H1 (cell line): ENCODE measurements around the gene BAZ2B. TPM values are rescaled to one million over a fixed set of nuclear protein-coding genes. Genes with fewer than 3 reads are reported as not detected.

Experiments used
- CTCF ChIA-PET: fragments of 300-600 bp; sonication (Branson Sonifier 250); formaldehyde crosslinking; loops from one replicate; lab custom pipeline; 2021; ENCODE audit not compliant: partially characterized antibody; lab: Charles Lee
- POLR2A ChIA-PET: fragments of 300-600 bp; sonication (Branson Sonifier 250); formaldehyde crosslinking; loops from one replicate; lab custom pipeline; 2021; ENCODE audit warnings: inconsistent platforms; ENCODE audit not compliant: partially characterized antibody; lab: Charles Lee
- DNase-seq, 2 experiments: peaks; one replicate each; pipeline versions ENCODE4 v3.0.0 to v3.0.0-alpha.2; 2010 to 2022; ENCODE audit warnings: low spot score in 2 of 2, low read depth in 1 of 2, mixed read lengths in 1 of 2
- FAIRE-seq: peaks from 2 replicates; lab custom pipeline; 2011; peaks lifted over from hg19 to GRCh38; lab: Jason Lieb, UNC
- H2AFZ ChIP-seq: 2 replicates; pipeline ENCODE4 v1.8.1; 2012; ENCODE audit warnings: low read length, inconsistent platforms
- H2AK5ac ChIP-seq: 2 replicates; pipeline ENCODE4 v1.6.1; 2013; ENCODE audit warnings: low read depth, low read length
- H2BK120ac ChIP-seq: replicated peaks from 2 replicates; pipeline ENCODE3; 2013; ENCODE audit warnings: low read depth, low read length, inconsistent platforms
- H2BK12ac ChIP-seq: 2 replicates; pipeline ENCODE4 v1.6.1; 2013; ENCODE audit warnings: low read depth, low read length
- H2BK15ac ChIP-seq: 2 replicates; pipeline ENCODE4 v1.6.1; 2013; ENCODE audit warnings: low read length
- H2BK20ac ChIP-seq: 2 replicates; pipeline ENCODE4 v1.6.1; 2013; ENCODE audit warnings: low read length
- H2BK5ac ChIP-seq: 2 replicates; pipeline ENCODE4 v1.6.1; 2013; ENCODE audit warnings: low read depth, low read length
- H3K14ac ChIP-seq: 2 replicates; pipeline ENCODE4 v1.6.1; 2013; ENCODE audit warnings: inconsistent platforms; ENCODE audit not compliant: insufficient read length
- H3K18ac ChIP-seq: 2 replicates; pipeline ENCODE4 v1.6.1; 2013; ENCODE audit warnings: low read length; ENCODE audit errors: extremely low read depth
- H3K23ac ChIP-seq: 2 replicates; pipeline ENCODE4 v1.6.1; 2013; ENCODE audit warnings: inconsistent platforms; ENCODE audit not compliant: insufficient read length
- H3K23me2 ChIP-seq: 2 replicates; pipeline ENCODE4 v1.6.1; 2013; ENCODE audit warnings: low read depth, low read length
- H3K27ac ChIP-seq: 2 replicates; pipeline ENCODE4 v1.6.1; 2011; ENCODE audit warnings: low read depth, low read length, inconsistent platforms
- H3K27me3 ChIP-seq, 4 experiments: replicated peaks in 1 of 4; 1 replicate in 1 of 4; 2 replicates in 3 of 4; pipeline versions ENCODE4 v1.6.1 to v1.8.1; 2011 to 2013; ENCODE audit warnings: low read length in 3 of 4, mild to moderate bottlenecking in 3 of 4, inconsistent platforms in 2 of 4, mixed read lengths in 2 of 4, moderate library complexity in 1 of 4; ENCODE audit not compliant: control insufficient read depth in 3 of 4, insufficient read depth in 3 of 4; ENCODE audit errors: extremely low read depth in 1 of 4
- H3K36me3 ChIP-seq, 4 experiments: 2 replicates each; pipeline versions ENCODE4 v1.6.1 to v1.8.1; 2011 to 2013; ENCODE audit warnings: mild to moderate bottlenecking in 4 of 4, low read length in 3 of 4, moderate library complexity in 2 of 4, control low read depth in 1 of 4, inconsistent platforms in 1 of 4; ENCODE audit not compliant: insufficient read depth in 4 of 4, control insufficient read depth in 2 of 4
- H3K4ac ChIP-seq: replicated peaks from 2 replicates; pipeline ENCODE3; 2013; ENCODE audit warnings: low read length, low read depth, mixed read lengths, inconsistent platforms; ENCODE audit not compliant: insufficient read length
- H3K4me1 ChIP-seq, 4 experiments: replicated peaks in 1 of 4; 1 replicate in 1 of 4; 2 replicates in 3 of 4; pipeline versions ENCODE4 v1.6.1 to v1.8.1; 2011 to 2013; ENCODE audit warnings: low read length in 3 of 4, inconsistent platforms in 2 of 4, mixed read lengths in 1 of 4; ENCODE audit not compliant: insufficient read depth in 4 of 4, control insufficient read depth in 3 of 4
- H3K4me2 ChIP-seq, 2 experiments: 2 replicates each; pipeline versions ENCODE4 v1.6.1 to v1.8.1; 2011 to 2013; ENCODE audit warnings: low read depth in 2 of 2, low read length in 2 of 2, control low read depth in 1 of 2, inconsistent platforms in 1 of 2, mild to moderate bottlenecking in 1 of 2; ENCODE audit not compliant: insufficient read depth in 1 of 2
- H3K4me3 ChIP-seq, 4 experiments: fragments of 200-600, 300-600 bp in 1 of 4; sonication (generic), shearing (Covaris generic), sonication (Bioruptor Twin) in 1 of 4; 2 replicates each; pipeline versions ENCODE4 v1.5.1 to v1.8.1; 2011 to 2016; ENCODE audit warnings: low read length in 4 of 4, low read depth in 3 of 4, control low read depth in 2 of 4, inconsistent platforms in 2 of 4, mild to moderate bottlenecking in 2 of 4, mixed read lengths in 1 of 4, moderate library complexity in 1 of 4; ENCODE audit not compliant: insufficient read depth in 2 of 4; ENCODE audit errors: extremely low read depth in 1 of 4
- H3K56ac ChIP-seq: replicated peaks from 2 replicates; pipeline ENCODE3; 2013; ENCODE audit warnings: low read depth, mild to moderate bottlenecking, mixed read lengths, low read length, inconsistent platforms; ENCODE audit not compliant: insufficient read length
- H3K79me1 ChIP-seq: 2 replicates; pipeline ENCODE4 v1.6.1; 2013; ENCODE audit warnings: low read depth, low read length, control low read depth
- H3K79me2 ChIP-seq, 2 experiments: 2 replicates each; pipeline versions ENCODE4 v1.6.1 to v1.8.1; 2012 to 2013; ENCODE audit warnings: low read length in 2 of 2, mild to moderate bottlenecking in 2 of 2, inconsistent platforms in 1 of 2; ENCODE audit not compliant: insufficient read depth in 2 of 2, control insufficient read depth in 1 of 2
- H3K9ac ChIP-seq, 4 experiments: replicated peaks in 1 of 4; 1 replicate in 1 of 4; 2 replicates in 3 of 4; pipeline versions ENCODE4 v1.6.1 to v1.8.1; 2011 to 2013; ENCODE audit warnings: low read depth in 3 of 4, low read length in 3 of 4, control low read depth in 2 of 4, mild to moderate bottlenecking in 2 of 4, moderate library complexity in 2 of 4, inconsistent platforms in 1 of 4; ENCODE audit errors: extremely low read depth in 1 of 4
- H3K9me3 ChIP-seq, 2 experiments: 2 replicates each; pipeline versions ENCODE4 v1.6.1 to v1.8.1; 2012 to 2013; ENCODE audit warnings: mild to moderate bottlenecking in 2 of 2, moderate library complexity in 2 of 2, control low read depth in 1 of 2, inconsistent platforms in 1 of 2, low read depth in 1 of 2, low read length in 1 of 2, mixed read lengths in 1 of 2; ENCODE audit not compliant: insufficient read depth in 2 of 2
- H4K20me1 ChIP-seq, 2 experiments: replicated peaks in 1 of 2; 2 replicates each; pipeline versions ENCODE3 to v1.8.1; 2011 to 2013; ENCODE audit warnings: inconsistent platforms in 2 of 2, low read length in 2 of 2, mild to moderate bottlenecking in 1 of 2; ENCODE audit not compliant: insufficient read depth in 2 of 2, control insufficient read depth in 1 of 2
- H4K5ac ChIP-seq: 2 replicates; pipeline ENCODE4 v1.6.1; 2013; ENCODE audit warnings: low read length, low read depth, mixed read lengths, inconsistent platforms; ENCODE audit not compliant: insufficient read length
- H4K8ac ChIP-seq: 2 replicates; pipeline ENCODE4 v1.8.0; 2013; ENCODE audit warnings: mild to moderate bottlenecking, moderate library complexity, low read length, inconsistent platforms; ENCODE audit not compliant: insufficient read depth; ENCODE audit errors: extremely low read depth
- H4K91ac ChIP-seq: replicated peaks from 2 replicates; pipeline ENCODE3; 2013; ENCODE audit warnings: low read length, mixed read lengths, inconsistent platforms; ENCODE audit not compliant: insufficient read length
- BACH1 ChIP-seq: IDR thresholded peaks from 2 replicates; pipeline ENCODE4 v1.6.1; 2012; ENCODE audit warnings: low read length, improper control_type of control experiment
- HDAC2 ChIP-seq, 2 experiments: fragments of 300-600 bp in 1 of 2; sonication (generic) in 1 of 2; IDR thresholded peaks; 2 replicates each; pipeline ENCODE4 v1.6.1; 2011 to 2012; ENCODE audit warnings: low read depth in 2 of 2, low read length in 2 of 2, mild to moderate bottlenecking in 2 of 2, moderate library complexity in 2 of 2, borderline replicate concordance in 1 of 2, inconsistent platforms in 1 of 2
- TBP ChIP-seq: IDR thresholded peaks from 2 replicates; pipeline ENCODE4 v1.6.1; 2011; ENCODE audit warnings: low read depth, low read length, improper control_type of control experiment
- ZNF274 ChIP-seq: IDR thresholded peaks from 2 replicates; pipeline ENCODE4 v1.7.0; 2012; ENCODE audit warnings: low read length, borderline replicate concordance; ENCODE audit errors: extremely low read depth
- WGBS, 2 experiments: shearing (Covaris generic) in 1 of 2; methylation state at CpG; one replicate each; pipeline versions ENCODE4 v1.1.6 to v1.1.7; 2013 to 2015; ENCODE audit warnings: low lambda C conversion rate in 2 of 2, mixed read lengths in 2 of 2, inconsistent platforms in 1 of 2, low coverage in 1 of 2, missing lambda C conversion rate in 1 of 2; ENCODE audit not compliant: insufficient replicate concordance in 2 of 2, insufficient coverage in 1 of 2, insufficient read length in 1 of 2; ENCODE audit errors: extremely low coverage in 1 of 2, missing lambda C conversion rate in 1 of 2; 5-methylcytosine and 5-hydroxymethylcytosine counted together
- polyA plus RNA-seq, 7 experiments: library from polyadenylated mRNA; depleted of rRNA in 3 of 7; stranded (reverse) in 5 of 7; unstranded in 2 of 7; fragments of >200 nt in 5 of 7; fragments of 200-250 nt in 2 of 7; gene quantifications; 1 replicate in 5 of 7; 2 replicates in 1 of 7; 4 replicates in 1 of 7; pipeline versions ENCODE4 v1.2.1 to v1.2.3, GENCODE V29; 2011 to 2013; ENCODE audit warnings: missing spikeins in 2 of 7, mixed read lengths in 2 of 7
- total RNA-seq: library from RNA; stranded (reverse); fragmentation: NEBNext Ultra II Directional; extraction: Animal tissue kit (Norgen Biotek cat#: 25700); gene quantifications from 2 replicates; pipeline ENCODE4 v1.2.1, GENCODE V29; 2021

Gene BAZ2B
- total and polyA plus RNA-seq, 2 of the 8 experiments (the other 6 are each of a cell fraction or from before 2014, with no cell fraction given), result 15.2 to 46.3 TPM

DNA sequence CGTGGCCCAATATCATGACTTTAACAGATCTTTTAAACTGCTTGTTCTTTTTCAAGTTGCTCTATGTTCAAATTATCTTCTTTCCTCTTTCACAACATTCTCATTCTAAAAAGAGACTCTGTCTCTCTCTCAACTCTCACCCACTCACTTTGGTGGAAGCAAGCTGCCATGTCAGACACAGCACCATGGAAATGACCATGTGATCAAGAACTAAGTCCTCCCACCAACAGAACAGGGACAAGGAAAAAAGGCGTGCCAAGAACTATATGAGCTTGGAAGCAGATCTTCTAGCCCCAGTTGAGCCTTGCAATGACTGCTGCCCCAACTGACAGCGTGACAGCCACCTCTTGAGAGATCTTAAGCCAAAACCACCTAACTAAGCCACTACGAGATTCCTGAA lies 23.9 kb downstream of the BAZ2B start:
- CTCF ChIA-PET, result interaction anchor here (0.7 kb wide), 1 partner anchor 472 kb away, joined by 7 read pairs; no protein-coding TSS in a partner anchor
- H3K36me3 ChIP-seq, result no peaks in the 10 kb centered on the region
- H3K14ac ChIP-seq, result no peak overlapping the region
- no peak overlapping the region for H4K5ac ChIP-seq
- no peak overlapping the region for H3K27ac ChIP-seq
- no peak overlapping the region for H3K56ac ChIP-seq
- peaks cover 0 to 1% (median 0%) of the 10 kb centered on the region in 4 experiments; a peak in 1 of 7 replicates for H3K27me3 ChIP-seq
- peaks cover 0 to 77% of the 10 kb centered on the region in 2 experiments; a peak in 2 of 4 replicates for H3K79me2 ChIP-seq
- peaks cover 2 to 3% of the 10 kb centered on the region in 2 experiments for H4K20me1 ChIP-seq
- H2BK12ac ChIP-seq, result no peak overlapping the region
- H3K4me3 ChIP-seq, result no peak overlapping the region
- no peak overlapping the region for H4K8ac ChIP-seq
- H2BK120ac ChIP-seq, result no peak overlapping the region
- no peaks in the 10 kb centered on the region for H3K79me1 ChIP-seq
- H3K23ac ChIP-seq, result no peak overlapping the region
- H3K4ac ChIP-seq, result no peak overlapping the region
- no peak overlapping the region for H4K91ac ChIP-seq
- H3K23me2 ChIP-seq, result no peaks in the 10 kb centered on the region
- no peak overlapping the region for H2AFZ ChIP-seq
- no peaks in the 10 kb centered on the region; a peak in 1 of 7 replicates for H3K4me1 ChIP-seq
- H2AK5ac ChIP-seq, result no peak overlapping the region
- TF ChIP-seq ZNF274, result no peak
- TF ChIP-seq BACH1, result no peak
- no peak for TF ChIP-seq HDAC2 (IDR thresholded peaks at IDR 0.05; ENCODE audit: borderline replicate concordance in 1 of 2, low read depth in 2 of 2, low read length in 2 of 2)
- TF ChIP-seq TBP, result no peak
- no peak overlapping the region for H2BK15ac ChIP-seq
- H3K9ac ChIP-seq, result no peak overlapping the region
- H2BK5ac ChIP-seq, result no peak overlapping the region
- POLR2A ChIA-PET, result interaction anchor here (1.4 kb wide), 1 partner anchor 21 kb away, joined by 7 read pairs; no protein-coding TSS in a partner anchor
- DNase-seq (no peak), FAIRE-seq (no peak)
- no peak overlapping the region for H3K18ac ChIP-seq
- no peak overlapping the region for H3K4me2 ChIP-seq
- H3K9me3 ChIP-seq, result no peaks in the 10 kb centered on the region
- H2BK20ac ChIP-seq, result no peak overlapping the region
- 73% methylated on average over 4 of the region's 4 CpGs; no CpG with 5 or more reads in 1 of the 2 experiments for WGBS, 2 experiments
